ENCODE data around the gene BMP6.
"Not testable (repeated sequence)": the region's sequence is repeated elsewhere in the genome, so short reads cannot be mapped to it uniquely, and the experiment has no call there.

BMP6 gene

DNA sequence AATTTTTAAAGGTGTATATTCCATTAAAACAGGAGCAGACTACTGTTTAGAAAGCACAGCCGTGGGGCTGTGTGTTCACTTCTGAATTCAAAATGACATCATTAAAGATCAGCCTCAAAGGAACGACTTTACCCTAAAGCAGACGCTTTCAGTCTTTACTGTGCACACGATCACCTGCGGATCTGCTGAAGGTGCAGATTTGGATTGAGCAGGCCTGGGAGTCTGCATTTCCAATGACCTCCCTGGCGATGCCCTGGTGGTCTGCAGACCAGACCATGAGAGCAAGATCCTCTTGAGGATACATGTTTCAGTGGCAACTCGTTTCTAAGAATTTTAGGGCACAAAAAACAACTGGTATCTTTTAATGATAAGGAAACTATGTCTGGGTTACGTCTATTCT lies 157.5 kb downstream of the BMP6 start:
- Mint-ChIP-seq H3K27ac (no peak overlapping the region), H3K9me3 (no peaks in the 10 kb centered on the region), H3K4me3 (no peak overlapping the region), H3K4me1 (no peaks in the 10 kb centered on the region), H3K36me3 (ENCODE audit: low read depth) (peaks cover 78% of the 10 kb centered on the region), H3K27me3 (ENCODE audit: low read depth, poor library complexity) (peaks cover 3% of the 10 kb centered on the region)
- DNase-seq = no peak
- TF ChIP-seq, protein P1, sequence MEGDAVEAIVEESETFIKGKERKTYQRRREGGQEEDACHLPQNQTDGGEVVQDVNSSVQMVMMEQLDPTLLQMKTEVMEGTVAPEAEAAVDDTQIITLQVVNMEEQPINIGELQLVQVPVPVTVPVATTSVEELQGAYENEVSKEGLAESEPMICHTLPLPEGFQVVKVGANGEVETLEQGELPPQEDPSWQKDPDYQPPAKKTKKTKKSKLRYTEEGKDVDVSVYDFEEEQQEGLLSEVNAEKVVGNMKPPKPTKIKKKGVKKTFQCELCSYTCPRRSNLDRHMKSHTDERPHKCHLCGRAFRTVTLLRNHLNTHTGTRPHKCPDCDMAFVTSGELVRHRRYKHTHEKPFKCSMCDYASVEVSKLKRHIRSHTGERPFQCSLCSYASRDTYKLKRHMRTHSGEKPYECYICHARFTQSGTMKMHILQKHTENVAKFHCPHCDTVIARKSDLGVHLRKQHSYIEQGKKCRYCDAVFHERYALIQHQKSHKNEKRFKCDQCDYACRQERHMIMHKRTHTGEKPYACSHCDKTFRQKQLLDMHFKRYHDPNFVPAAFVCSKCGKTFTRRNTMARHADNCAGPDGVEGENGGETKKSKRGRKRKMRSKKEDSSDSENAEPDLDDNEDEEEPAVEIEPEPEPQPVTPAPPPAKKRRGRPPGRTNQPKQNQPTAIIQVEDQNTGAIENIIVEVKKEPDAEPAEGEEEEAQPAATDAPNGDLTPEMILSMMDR (IDR thresholded peaks at IDR 0.05) = no peak

DNA sequence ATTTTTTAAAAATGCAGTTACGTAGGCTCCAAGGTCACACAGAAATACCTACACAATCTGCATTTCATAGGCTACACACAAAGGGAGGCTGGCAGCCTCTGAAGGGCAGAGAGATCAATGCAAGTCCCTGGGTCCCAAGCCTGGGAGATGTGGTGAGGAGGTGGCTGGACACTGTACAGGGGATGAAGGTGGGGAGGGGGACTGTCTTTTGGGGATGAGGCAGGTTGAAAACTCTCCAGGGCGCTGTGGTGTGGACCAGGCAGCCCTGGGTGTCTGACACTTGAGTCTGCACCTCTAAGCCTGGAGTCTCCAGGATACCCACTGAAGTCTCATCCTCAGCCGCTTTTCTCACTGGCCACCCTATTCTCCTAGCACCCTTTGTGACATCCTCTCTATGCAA lies 160.2 kb downstream of the BMP6 start:
- H3K27me3 Mint-ChIP-seq (ENCODE audit: low read depth, poor library complexity) = peaks cover 3% of the 10 kb centered on the region
- peaks cover 90% of the 10 kb centered on the region for H3K36me3 Mint-ChIP-seq (ENCODE audit: low read depth)

DNA sequence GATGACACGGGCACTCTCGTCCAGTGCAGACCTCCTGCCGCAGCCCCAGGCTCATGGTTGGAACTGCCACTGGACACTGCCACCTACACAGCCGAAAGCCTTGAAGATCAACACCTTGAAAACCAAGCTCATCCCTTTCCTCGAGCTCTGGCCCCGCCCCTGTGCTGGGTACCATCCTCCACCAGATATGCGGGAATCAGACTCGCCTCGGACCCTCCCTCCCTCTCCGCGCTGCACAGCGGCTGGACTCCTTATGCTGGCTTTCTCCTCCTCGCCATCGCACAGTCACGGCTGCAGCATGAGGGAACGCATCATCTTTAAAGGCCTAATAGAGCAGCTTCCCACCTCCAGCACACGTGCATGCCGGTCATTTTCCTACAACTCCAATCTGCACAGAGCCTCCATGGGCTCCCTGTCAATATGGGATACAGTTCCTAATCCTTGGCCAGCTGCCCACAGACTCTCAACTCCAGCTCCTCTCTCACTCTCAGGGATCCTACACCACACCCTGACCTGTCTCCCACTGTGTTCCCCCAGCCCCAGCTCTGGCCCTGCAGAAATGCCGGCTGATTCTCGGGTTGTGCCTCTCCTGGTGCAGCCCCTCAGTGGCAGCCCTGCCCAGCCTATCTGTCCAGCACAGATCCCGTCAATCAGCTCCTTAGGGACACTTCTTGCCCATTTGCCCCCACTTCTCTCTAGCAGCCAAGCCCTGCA lies 161.5 kb downstream of the BMP6 start:
- DNase-seq = no peak
- Mint-ChIP-seq H3K4me1 (no peaks in the 10 kb centered on the region), H3K36me3 (ENCODE audit: low read depth) (peaks cover 93% of the 10 kb centered on the region), H3K4me3 (no peak overlapping the region), H3K27ac (peak overlapping the region; percentile 17), H3K9me3 (peaks cover under 1% of the 10 kb centered on the region), H3K27me3 (ENCODE audit: low read depth, poor library complexity) (peaks cover 3% of the 10 kb centered on the region)
- TF ChIP-seq, protein P1 (IDR thresholded peaks at IDR 0.05) = no peak

More for the DNA sequence above, 160.2 kb downstream of the BMP6 start:
- Mint-ChIP-seq H3K27ac (no peak overlapping the region), H3K4me1 (no peaks in the 10 kb centered on the region), H3K9me3 (no peaks in the 10 kb centered on the region), H3K4me3 (no peak overlapping the region)
- TF ChIP-seq, protein P1 (IDR thresholded peaks at IDR 0.05) = no peak
- no peak for DNase-seq

DNA sequence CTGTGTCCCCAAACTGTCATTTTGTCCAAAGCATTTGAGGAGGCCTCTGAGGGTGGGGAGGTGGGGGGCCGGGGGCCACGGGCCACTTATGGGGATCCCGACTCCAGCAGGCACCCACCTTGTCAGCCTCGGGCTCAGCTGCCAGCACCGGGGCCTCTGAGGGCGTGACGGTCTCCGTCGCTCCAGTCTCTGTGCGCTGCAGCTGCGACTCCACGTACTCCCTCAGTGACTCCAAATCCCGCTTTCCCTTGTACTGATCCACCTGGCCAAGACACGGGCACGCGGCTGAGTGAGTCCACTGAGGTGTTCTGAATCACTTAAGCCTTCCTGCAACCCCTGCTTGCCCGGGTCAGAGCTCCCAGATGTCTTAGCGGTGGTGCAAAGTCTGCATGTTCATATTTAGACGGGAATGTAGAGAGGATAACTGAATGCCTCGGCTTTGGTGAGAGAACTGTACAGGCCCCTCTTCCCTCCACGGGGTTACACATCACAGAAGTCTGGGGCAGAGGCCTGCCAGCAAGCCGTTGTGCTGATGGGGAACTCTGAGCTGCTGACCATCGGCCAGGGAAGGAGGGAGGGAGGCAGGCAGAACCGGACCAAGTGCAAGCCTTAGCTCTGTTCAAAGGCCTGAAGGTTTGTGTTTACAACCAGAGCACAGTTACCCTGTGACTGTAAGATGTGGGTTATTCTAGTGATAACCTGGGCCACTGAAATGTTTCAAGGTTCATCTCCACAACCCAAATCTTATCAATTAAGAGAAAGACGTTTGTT lies 162.9 kb downstream of the BMP6 start:
- no peaks in the 10 kb centered on the region for H3K4me1 Mint-ChIP-seq

DNA sequence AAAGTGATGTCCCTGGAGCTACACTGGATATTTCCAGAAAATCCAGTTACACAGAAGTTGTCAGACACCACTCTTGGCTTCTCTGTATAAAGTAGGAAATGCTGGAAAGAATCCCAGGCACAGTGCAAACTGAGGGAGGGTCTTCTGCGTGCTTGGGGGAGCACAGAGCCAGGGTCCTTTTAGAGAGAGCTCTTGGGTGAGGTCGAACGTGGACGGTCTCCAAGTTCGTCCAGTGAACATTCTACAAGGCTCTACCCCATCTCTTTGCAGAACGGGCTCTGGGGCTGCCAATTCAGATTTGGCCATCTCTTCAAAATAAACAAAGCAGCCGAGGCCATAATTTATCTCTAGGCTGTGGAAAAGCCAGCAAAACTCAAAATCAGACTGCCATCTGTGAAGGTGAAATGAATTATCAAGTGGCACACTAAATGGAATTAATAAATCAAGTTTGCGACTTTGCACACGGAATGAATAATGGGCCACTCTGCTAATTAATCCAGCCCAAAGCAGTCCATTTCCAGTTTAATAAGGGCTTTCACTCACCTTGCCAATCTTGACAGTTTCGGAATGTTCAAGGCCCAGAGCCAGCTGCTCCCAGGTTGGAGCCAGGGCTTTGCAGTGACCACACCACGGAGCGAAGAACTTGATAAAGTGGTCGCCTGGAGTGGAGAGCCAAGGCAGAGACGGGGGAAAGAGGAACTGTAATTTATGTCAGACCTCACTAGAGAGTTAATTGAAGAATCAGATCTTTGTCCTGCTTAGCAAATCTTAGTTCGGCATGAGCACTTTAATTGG lies 165.4 kb downstream of the BMP6 start:
- DNase-seq = no peak
- H3K4me3 Mint-ChIP-seq = no peak overlapping the region
- peaks cover 91% of the 10 kb centered on the region for H3K36me3 Mint-ChIP-seq (ENCODE audit: low read depth)
- H3K9me3 Mint-ChIP-seq = peaks cover 4% of the 10 kb centered on the region
- H3K27me3 Mint-ChIP-seq (ENCODE audit: low read depth, poor library complexity) = peaks cover 3% of the 10 kb centered on the region
- no peak overlapping the region for H3K27ac Mint-ChIP-seq
- TF ChIP-seq, protein P1 (IDR thresholded peaks at IDR 0.05) = no peak
- no peaks in the 10 kb centered on the region for H3K4me1 Mint-ChIP-seq

More for the DNA sequence above, 162.9 kb downstream of the BMP6 start:
- no peak overlapping the region for H3K4me3 Mint-ChIP-seq
- H3K27ac Mint-ChIP-seq = peak overlapping the region; percentile 54
- peaks cover 93% of the 10 kb centered on the region for H3K36me3 Mint-ChIP-seq (ENCODE audit: low read depth)
- H3K27me3 Mint-ChIP-seq (ENCODE audit: low read depth, poor library complexity) = peaks cover 3% of the 10 kb centered on the region
- no peak for DNase-seq
- TF ChIP-seq, protein P1 (IDR thresholded peaks at IDR 0.05) = no peak
- H3K9me3 Mint-ChIP-seq = peaks cover 4% of the 10 kb centered on the region

DNA sequence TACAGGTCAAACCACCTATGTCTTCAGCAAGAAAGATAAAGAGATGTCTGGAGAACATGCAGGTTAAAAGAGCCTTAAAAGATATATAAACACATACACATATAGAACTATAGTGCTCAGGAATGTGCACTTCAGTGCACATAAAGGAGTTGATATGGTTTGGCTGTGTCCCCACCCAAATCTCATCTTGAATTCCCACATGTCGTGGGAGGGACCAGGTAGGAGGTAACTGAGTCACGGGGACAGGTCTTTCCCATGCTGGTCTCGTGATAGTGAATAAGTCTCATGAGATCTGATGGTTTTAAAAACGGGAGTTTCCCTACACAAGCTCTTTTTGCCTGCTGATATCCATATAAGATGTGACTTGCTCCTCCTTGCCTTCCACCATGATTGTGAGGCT lies 166.5 kb downstream of the BMP6 start:
- not testable (repeated sequence) for H3K9me3 Mint-ChIP-seq; DNase-seq; H3K4me3 Mint-ChIP-seq; H3K27me3 Mint-ChIP-seq (ENCODE audit: low read depth, poor library complexity); H3K27ac Mint-ChIP-seq; H3K4me1 Mint-ChIP-seq
- H3K36me3 Mint-ChIP-seq (ENCODE audit: low read depth) = peaks cover 87% of the 10 kb centered on the region
